Measurements from ENCODE around the gene CAT.

Gene CAT

DNA sequence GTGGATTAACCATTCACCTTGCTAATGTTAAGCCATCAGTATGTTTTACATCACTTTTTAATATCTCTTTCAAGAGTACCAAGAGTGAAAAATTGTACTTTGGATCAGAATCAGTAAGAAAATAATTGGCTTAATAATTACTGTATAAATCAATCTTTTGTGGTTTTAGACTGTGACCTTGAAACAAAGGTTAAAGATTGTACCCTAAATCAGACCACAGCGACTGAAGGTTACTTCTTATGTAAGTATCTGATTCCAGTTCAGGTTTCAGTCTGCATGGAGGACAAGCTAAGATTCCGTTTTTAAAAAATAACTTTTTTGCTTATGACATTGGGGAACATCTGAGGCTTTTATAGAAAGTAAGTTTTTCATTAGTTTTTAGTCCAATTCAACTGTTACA, 18.9 kb downstream of the CAT start:
- Histone ChIP-seq H3K4me2 (ENCODE audit: low read depth, low read length, poor library complexity, severe bottlenecking) (no peak overlapping the region), H3F3A (ENCODE audit: insufficient read depth) (no peaks in the 10 kb centered on the region), H3K9me2 (replicated peaks; ENCODE audit: insufficient read depth, low read length) (no peaks in the 10 kb centered on the region), H3K27ac (ENCODE audit: low read depth, low read length) (no peak overlapping the region), H3K9ac (ENCODE audit: low read length) (no peak overlapping the region), H3K79me2 (ENCODE audit: insufficient read depth, low read length) (no peaks in the 10 kb centered on the region), H4K20me1 (ENCODE audit: low read depth, low read length) (no peaks in the 10 kb centered on the region), H3K36me3 (ENCODE audit: low read length) (peaks cover 34% of the 10 kb centered on the region), H3K27me3 (ENCODE audit: low read length) (no peaks in the 10 kb centered on the region), H3K9me3 (ENCODE audit: insufficient read depth, low read length) (no peaks in the 10 kb centered on the region), H3K4me3 (ENCODE audit: insufficient read depth, low read length, poor library complexity, severe bottlenecking) (no peak overlapping the region), H2AFZ (ENCODE audit: low read depth, low read length, severe bottlenecking) (no peak overlapping the region)
- TF ChIP-seq EZH2phosphoT487 (conservative IDR thresholded peaks at IDR 0.05; ENCODE audit: low read length) = no peak
- TF ChIP-seq, protein P1, sequence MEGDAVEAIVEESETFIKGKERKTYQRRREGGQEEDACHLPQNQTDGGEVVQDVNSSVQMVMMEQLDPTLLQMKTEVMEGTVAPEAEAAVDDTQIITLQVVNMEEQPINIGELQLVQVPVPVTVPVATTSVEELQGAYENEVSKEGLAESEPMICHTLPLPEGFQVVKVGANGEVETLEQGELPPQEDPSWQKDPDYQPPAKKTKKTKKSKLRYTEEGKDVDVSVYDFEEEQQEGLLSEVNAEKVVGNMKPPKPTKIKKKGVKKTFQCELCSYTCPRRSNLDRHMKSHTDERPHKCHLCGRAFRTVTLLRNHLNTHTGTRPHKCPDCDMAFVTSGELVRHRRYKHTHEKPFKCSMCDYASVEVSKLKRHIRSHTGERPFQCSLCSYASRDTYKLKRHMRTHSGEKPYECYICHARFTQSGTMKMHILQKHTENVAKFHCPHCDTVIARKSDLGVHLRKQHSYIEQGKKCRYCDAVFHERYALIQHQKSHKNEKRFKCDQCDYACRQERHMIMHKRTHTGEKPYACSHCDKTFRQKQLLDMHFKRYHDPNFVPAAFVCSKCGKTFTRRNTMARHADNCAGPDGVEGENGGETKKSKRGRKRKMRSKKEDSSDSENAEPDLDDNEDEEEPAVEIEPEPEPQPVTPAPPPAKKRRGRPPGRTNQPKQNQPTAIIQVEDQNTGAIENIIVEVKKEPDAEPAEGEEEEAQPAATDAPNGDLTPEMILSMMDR (IDR thresholded peaks at IDR 0.05; ENCODE audit: insufficient read depth, low read length, poor library complexity, severe bottlenecking) = no peak

DNA sequence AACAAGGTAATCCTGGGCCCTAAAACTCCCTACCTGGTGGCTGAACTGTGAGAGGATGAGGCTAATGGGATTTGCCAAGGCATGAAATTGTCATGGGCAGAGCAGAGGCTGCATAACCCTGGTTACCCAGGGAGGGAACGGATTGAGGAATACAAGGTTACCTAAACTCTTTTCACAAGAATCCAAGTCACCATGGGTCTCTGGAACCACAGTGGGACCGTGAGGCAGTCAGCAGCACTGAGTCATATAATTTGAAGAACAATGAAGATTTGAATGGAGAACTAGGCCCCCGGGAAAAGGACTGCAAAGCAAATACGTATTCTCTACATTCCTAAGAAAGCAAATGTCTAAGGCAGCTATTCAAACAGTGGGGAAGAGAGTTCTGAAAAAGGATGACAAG, 19.8 kb downstream of the CAT start:
- Histone ChIP-seq H3K79me2 (ENCODE audit: insufficient read depth, low read length) (no peaks in the 10 kb centered on the region), H3F3A (ENCODE audit: insufficient read depth) (no peaks in the 10 kb centered on the region), H3K27ac (ENCODE audit: low read depth, low read length) (no peak overlapping the region), H3K4me3 (ENCODE audit: insufficient read depth, low read length, poor library complexity, severe bottlenecking) (no peak overlapping the region), H3K27me3 (ENCODE audit: low read length) (no peaks in the 10 kb centered on the region), H3K4me2 (ENCODE audit: low read depth, low read length, poor library complexity, severe bottlenecking) (no peak overlapping the region), H2AFZ (ENCODE audit: low read depth, low read length, severe bottlenecking) (no peak overlapping the region), H3K36me3 (ENCODE audit: low read length) (peaks cover 30% of the 10 kb centered on the region), H3K9ac (ENCODE audit: low read length) (no peak overlapping the region), H4K20me1 (ENCODE audit: low read depth, low read length) (no peaks in the 10 kb centered on the region), H3K9me2 (replicated peaks; ENCODE audit: insufficient read depth, low read length) (no peaks in the 10 kb centered on the region), H3K9me3 (ENCODE audit: insufficient read depth, low read length) (no peaks in the 10 kb centered on the region)
- TF ChIP-seq, protein P1 (IDR thresholded peaks at IDR 0.05; ENCODE audit: insufficient read depth, low read length, poor library complexity, severe bottlenecking) = no peak
- TF ChIP-seq EZH2phosphoT487 (conservative IDR thresholded peaks at IDR 0.05; ENCODE audit: low read length) = no peak

DNA sequence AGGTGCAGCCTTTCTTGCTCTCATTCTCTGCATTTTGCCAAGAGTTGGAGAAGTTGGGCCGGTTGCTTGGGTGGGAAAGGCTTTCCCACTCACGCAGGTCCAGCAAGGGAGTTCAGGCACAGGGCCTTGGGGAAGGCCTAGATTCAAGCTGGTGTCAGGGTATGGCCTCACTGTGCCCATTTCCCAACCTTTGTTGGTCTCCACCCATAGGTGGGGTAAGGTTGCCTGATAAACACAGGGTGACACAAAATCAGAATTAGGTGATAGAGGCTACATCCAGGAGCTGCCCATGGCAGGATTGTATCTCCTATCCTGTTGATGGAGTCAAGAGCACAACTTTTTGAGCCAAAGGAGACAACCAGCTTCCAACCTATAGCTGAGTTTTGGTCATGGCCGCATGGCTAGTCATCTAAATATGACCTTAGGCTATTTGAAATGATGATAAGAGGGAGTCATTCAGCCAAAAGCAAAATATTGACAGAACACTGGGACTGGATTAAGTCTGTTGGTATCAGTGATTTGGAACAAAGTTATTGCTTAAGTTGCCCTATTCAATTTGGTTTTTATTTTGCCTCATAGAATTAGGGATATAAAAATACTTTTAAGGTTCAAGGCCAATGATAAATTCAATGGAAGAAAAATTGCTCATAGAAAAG, 20.9 kb downstream of the CAT start:
- H3K27ac ChIP-seq (ENCODE audit: low read depth, low read length) = no peak overlapping the region
- no peak overlapping the region for H3K4me3 ChIP-seq (ENCODE audit: insufficient read depth, low read length, poor library complexity, severe bottlenecking)
- H3K9me2 ChIP-seq (replicated peaks; ENCODE audit: insufficient read depth, low read length) = no peaks in the 10 kb centered on the region
- no peaks in the 10 kb centered on the region for H4K20me1 ChIP-seq (ENCODE audit: low read depth, low read length)
- peaks cover 20% of the 10 kb centered on the region for H3K36me3 ChIP-seq (ENCODE audit: low read length)
- no peaks in the 10 kb centered on the region for H3K79me2 ChIP-seq (ENCODE audit: insufficient read depth, low read length)
- H2AFZ ChIP-seq (ENCODE audit: low read depth, low read length, severe bottlenecking) = no peak overlapping the region
- TF ChIP-seq EZH2phosphoT487 (conservative IDR thresholded peaks at IDR 0.05; ENCODE audit: low read length) = no peak
- H3K9me3 ChIP-seq (ENCODE audit: insufficient read depth, low read length) = no peaks in the 10 kb centered on the region
- no peak overlapping the region for H3K9ac ChIP-seq (ENCODE audit: low read length)
- no peaks in the 10 kb centered on the region for H3K27me3 ChIP-seq (ENCODE audit: low read length)
- H3K4me2 ChIP-seq (ENCODE audit: low read depth, low read length, poor library complexity, severe bottlenecking) = no peak overlapping the region
- no peaks in the 10 kb centered on the region for H3F3A ChIP-seq (ENCODE audit: insufficient read depth)

DNA sequence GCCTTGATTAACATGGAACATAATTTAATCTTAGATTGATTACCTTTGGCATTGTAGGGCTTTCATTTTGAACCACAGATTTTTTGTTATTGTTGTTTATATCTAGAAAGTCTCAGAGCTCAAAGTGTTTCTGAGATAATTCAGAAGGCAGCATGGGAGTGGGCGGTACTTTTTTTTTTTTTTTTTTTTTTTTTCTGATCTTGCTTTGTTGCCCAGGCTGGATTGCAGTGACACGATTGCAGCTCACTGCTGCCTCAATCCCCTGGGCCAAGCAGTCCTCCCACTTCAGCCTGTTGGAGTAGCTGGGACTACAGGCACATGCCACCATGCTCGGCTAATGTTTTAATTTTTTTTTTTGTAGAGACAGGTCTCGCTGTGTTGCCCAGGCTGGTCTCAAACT, 21.5 kb downstream of the CAT start:
- Histone ChIP-seq H3K9me2 (replicated peaks; ENCODE audit: insufficient read depth, low read length) (no peaks in the 10 kb centered on the region), H3K4me2 (ENCODE audit: low read depth, low read length, poor library complexity, severe bottlenecking) (no peak overlapping the region), H3K9ac (ENCODE audit: low read length) (no peak overlapping the region), H3K79me2 (ENCODE audit: insufficient read depth, low read length) (no peaks in the 10 kb centered on the region), H3K9me3 (ENCODE audit: insufficient read depth, low read length) (no peaks in the 10 kb centered on the region), H3F3A (ENCODE audit: insufficient read depth) (no peaks in the 10 kb centered on the region), H4K20me1 (ENCODE audit: low read depth, low read length) (no peaks in the 10 kb centered on the region), H3K4me3 (ENCODE audit: insufficient read depth, low read length, poor library complexity, severe bottlenecking) (no peak overlapping the region), H3K27ac (ENCODE audit: low read depth, low read length) (no peak overlapping the region), H2AFZ (ENCODE audit: low read depth, low read length, severe bottlenecking) (no peak overlapping the region), H3K36me3 (ENCODE audit: low read length) (peaks cover 21% of the 10 kb centered on the region), H3K27me3 (ENCODE audit: low read length) (no peaks in the 10 kb centered on the region)
- TF ChIP-seq EZH2phosphoT487 (conservative IDR thresholded peaks at IDR 0.05; ENCODE audit: low read length) = no peak
- TF ChIP-seq, protein P1 (IDR thresholded peaks at IDR 0.05; ENCODE audit: insufficient read depth, low read length, poor library complexity, severe bottlenecking) = no peak
